Mesenteric fat pad (tissue), 1 donor: Measurements from ENCODE around the gene MYO1B. TPM values are rescaled to one million over a fixed set of nuclear protein-coding genes. Genes with fewer than 3 reads are reported as not detected.
"Not testable (repeated sequence)": the region's sequence is repeated elsewhere in the genome, so short reads cannot be mapped to it uniquely, and the experiment has no call there.

ENCODE experiments used
- DNase-seq: peaks from one replicate; pipeline ENCODE4 v3.0.0-alpha.2; 2020; ENCODE audit warnings: low spot score
- total RNA-seq: library from RNA; stranded (reverse); fragmentation: NEBNext Ultra II Directional; extraction: Animal tissue kit (Norgen Biotek cat#: 25700); gene quantifications from one replicate; pipeline ENCODE4 v1.2.1, GENCODE V29; 2021
- donor health status: DM: yes; HTN: yes; CAD: no.

Gene MYO1B
- total RNA-seq, 1 donor from 2014 or later: 63.9 TPM

GRCh38 chr2:191443446-191443845 is 198.2 kb downstream of the MYO1B start:
- no peak for DNase-seq

GRCh38 chr2:191446910-191447309 is 201.7 kb downstream of the MYO1B start:
- DNase-seq: no peak

GRCh38 chr2:191451116-191451515 is 205.9 kb downstream of the MYO1B start:
- DNase-seq: no peak

- no peak for DNase-seq
Measured at GRCh38 chr2:191452065-191452464, 206.9 kb downstream of the MYO1B start.

- DNase-seq: no peak
Measured at GRCh38 chr2:191453761-191454160, 208.6 kb downstream of the MYO1B start.

DNA sequence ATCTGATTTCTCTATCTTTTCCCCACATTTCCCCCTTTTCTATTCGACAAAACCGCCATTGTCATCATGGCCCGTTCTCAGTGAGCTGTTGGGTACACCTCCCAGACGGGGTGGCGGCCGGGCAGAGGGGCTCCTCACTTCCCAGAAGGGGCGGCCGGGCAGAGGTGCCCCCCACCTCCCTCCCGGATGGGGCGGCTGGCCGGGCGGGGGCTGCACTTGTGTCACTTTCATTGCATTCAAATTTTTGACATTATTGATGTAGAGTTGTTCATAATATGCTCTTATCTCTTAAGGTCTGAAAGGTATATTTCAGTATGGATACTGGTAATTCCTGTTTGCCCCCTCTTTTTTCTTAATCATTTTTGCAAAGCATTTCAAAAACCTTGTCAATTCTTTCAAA is 211.3 kb downstream of the MYO1B start:
- not testable (repeated sequence) for DNase-seq

GRCh38 chr2:191459158-191459557 is 214.0 kb downstream of the MYO1B start:
- no peak for DNase-seq

GRCh38 chr2:191462370-191462769 is 217.2 kb downstream of the MYO1B start:
- no peak for DNase-seq

DNA sequence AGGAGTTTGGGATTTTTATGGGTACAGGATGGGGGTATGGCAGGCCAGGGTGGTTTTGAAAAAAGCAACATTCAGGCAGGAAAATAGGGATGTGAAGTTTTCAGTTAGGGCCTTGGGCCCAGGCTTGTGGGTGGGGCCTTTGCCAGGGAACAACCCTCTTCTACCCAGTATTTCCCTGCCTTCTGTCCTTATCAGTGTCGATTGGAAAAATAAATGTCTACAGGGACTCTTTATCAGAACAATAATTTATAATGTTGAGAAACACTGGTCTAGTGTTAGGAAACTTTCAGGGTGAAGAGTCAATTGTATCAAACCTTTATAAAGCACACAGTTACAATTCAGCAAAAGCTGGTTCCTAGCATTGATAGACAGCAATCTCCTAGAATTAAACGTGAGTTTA is 218.6 kb downstream of the MYO1B start:
- no peak for DNase-seq

DNA sequence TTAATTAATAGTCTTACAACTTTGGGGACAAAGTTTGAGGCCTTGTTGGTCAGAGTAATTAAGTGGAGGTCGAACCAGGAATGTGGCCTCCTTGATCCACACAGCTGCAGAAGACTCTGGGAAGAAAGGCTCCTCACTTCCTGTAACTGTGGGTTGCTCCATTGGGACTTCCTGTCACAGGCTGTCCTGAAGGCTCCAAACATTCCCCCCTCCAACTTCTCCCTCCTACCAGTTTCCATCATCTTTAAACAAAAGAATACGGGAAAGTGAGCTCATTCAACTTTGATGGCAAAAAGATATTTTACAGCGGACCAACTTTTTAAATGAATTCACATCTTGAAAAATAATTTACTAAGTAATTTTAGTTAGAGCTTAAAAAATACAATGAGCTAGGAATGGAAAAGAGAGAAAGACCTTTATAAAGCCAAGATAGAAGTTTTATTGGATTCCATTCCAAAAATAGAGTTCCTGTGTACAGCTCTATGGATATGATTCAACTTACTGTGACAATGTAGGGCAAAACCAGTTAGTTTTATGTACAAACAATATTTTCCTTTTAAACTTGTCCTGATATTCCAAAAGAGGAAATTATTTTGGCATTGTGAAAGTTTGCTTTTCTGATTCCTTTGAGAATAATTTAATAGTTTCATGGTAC is 220.7 kb downstream of the MYO1B start:
- no peak for DNase-seq

DNA sequence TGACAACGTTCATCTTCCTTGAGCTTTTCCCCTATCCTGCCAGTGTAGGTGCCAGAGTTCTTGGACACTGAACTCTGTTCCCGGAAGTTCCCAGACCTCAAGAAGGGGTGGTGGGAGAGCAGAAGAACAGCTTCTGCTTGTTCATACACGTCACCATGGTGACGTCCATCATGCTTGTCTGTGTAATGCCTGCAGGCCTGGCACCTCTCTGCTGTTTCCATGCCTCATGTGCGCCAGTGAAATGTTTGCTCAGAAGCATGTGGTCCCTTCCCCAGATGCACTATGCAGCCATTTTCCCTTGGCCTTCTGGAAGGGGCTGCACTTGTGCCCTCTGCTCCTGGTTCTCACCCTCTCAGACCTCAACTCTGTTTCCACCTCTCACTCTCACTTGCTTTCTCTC is 221.9 kb downstream of the MYO1B start:
- DNase-seq: no peak

- DNase-seq: no peak
Measured at GRCh38 chr2:191470306-191470705, 225.1 kb downstream of the MYO1B start.

DNA sequence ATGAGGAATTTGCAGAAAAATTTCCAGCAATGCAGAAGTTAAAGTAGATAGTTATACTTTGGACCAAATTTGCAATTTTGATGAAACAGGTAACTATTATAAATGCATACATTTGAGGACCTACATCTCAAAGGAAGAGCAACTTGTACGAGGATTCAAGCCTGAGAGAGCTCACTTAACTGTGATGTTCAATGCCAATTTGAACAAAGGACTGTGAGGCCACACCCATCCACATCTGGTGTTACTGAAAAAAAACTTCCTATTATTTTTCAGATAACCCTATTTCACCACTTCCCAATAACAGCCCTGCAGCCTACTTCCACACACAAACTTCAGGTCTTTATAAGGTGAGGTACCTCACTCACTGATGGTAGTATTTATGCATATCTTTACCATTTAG is 229.3 kb downstream of the MYO1B start:
- no peak for DNase-seq

Other genes with a start within 250 kb of the MYO1B start
- 186 TPM for gene STAT1, start 231.2 kb upstream of the MYO1B start, total RNA-seq
- 4.1 TPM for gene STAT4, start 94.4 kb upstream of the MYO1B start, total RNA-seq